Measurements from ENCODE around the gene WBP1.
A peak's percentile ranks its signal among the peaks of the same experiment; 100 is the strongest.
"Not testable (repeated sequence)": the region's sequence is repeated elsewhere in the genome, so short reads cannot be mapped to it uniquely, and the experiment has no call there.

WBP1 gene

GRCh38 chr2:74441690-74442482 lies 16.4 kb upstream of the WBP1 start, which contains the start of gene RTKN:
Gene RTKN, minus strand, starts transcription at chr2:74441937. Its CDS starts 121 bp downstream, at chr2:74441816.
- no peaks in the 10 kb centered on the region for H3K9me3 ChIP-seq (ENCODE audit: control insufficient read depth, insufficient read depth, low read length)
- H3K27ac ChIP-seq (ENCODE audit: low read depth, low read length): peak within 1 kb of the TSS; percentile 99
- H3K4me3 ChIP-seq (ENCODE audit: low read depth, low read length): peak within 1 kb of the TSS; percentile 86
- no peaks in the 10 kb centered on the region; the same call in 1 of the 2 replicates for H3K27me3 ChIP-seq (ENCODE audit: control insufficient read depth, insufficient read depth, low read length)
- H3K4me1 ChIP-seq (ENCODE audit: control insufficient read depth, insufficient read depth, low read length): peaks cover 26% of the 10 kb centered on the region
- H3K36me3 ChIP-seq (ENCODE audit: control insufficient read depth, insufficient read depth, low read length): peaks cover 22% of the 10 kb centered on the region; the same call in 1 of the 2 replicates
- peak within 1 kb of the TSS; percentile 91 for H3K9ac ChIP-seq (ENCODE audit: low read depth, low read length)

DNA sequence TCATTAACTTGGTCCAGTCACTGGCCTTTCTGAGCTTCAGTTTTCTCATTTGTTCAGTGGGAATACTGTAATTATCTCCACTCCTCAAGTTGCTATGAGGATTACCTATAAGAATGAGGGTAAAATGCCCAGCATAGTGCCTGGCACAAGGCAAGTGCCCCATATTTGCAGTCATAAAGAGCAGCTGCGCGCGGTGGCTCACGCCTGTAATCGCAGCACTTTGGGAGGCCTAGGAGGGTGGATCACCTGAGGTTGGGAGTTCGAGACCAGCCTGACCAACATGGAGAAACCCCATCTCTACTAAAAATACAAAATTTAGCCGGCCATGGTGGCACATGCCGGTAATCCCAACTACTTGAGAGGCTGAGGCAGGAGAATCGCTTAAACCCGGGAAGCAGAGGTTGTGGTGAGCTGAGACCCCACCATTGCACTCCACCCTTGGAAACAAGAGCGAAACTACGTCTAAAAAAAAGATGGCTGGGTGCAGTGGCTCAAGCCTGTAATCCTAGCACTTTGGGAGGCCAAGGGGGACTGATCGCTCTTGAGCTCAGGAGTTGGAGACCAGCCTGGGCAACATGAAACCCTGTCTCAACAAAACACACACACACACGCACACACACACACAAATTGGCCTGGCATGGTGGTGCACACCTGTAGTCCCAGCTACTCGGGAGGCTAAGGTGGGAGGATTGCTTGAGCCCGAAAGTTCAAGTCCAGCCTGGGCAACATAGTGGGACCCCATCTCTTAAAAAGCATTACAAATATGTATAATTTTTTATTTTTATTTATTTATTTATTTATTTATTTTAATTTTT lies 15.5 kb upstream of the WBP1 start:
- peak overlapping the region; percentile 73; the same call in 1 of the 2 replicates for H3K9ac ChIP-seq (ENCODE audit: low read depth, low read length)
- H3K27ac ChIP-seq (ENCODE audit: low read depth, low read length): peak overlapping the region; percentile 99
- peak overlapping the region; percentile 86 for H3K4me3 ChIP-seq (ENCODE audit: low read depth, low read length)
- H3K27me3 ChIP-seq (ENCODE audit: control insufficient read depth, insufficient read depth, low read length); H3K9me3 ChIP-seq (ENCODE audit: control insufficient read depth, insufficient read depth, low read length): not testable (repeated sequence)
- H3K4me1 ChIP-seq (ENCODE audit: control insufficient read depth, insufficient read depth, low read length): peaks cover 19% of the 10 kb centered on the region
- peaks cover 16% of the 10 kb centered on the region; the same call in 1 of the 2 replicates for H3K36me3 ChIP-seq (ENCODE audit: control insufficient read depth, insufficient read depth, low read length)

GRCh38 chr2:74444498-74445318 lies 13.5 kb upstream of the WBP1 start:
- Histone ChIP-seq H3K27ac (ENCODE audit: low read depth, low read length) (no peak overlapping the region), H3K9me3 (ENCODE audit: control insufficient read depth, insufficient read depth, low read length) (no peaks in the 10 kb centered on the region), H3K36me3 (ENCODE audit: control insufficient read depth, insufficient read depth, low read length) (no peaks in the 10 kb centered on the region), H3K4me1 (ENCODE audit: control insufficient read depth, insufficient read depth, low read length) (peaks cover under 1% of the 10 kb centered on the region; the same call in 1 of the 2 replicates), H3K27me3 (ENCODE audit: control insufficient read depth, insufficient read depth, low read length) (no peaks in the 10 kb centered on the region; the same call in 1 of the 2 replicates), H3K4me3 (ENCODE audit: low read depth, low read length) (no peak overlapping the region), H3K9ac (ENCODE audit: low read depth, low read length) (no peak overlapping the region)

DNA sequence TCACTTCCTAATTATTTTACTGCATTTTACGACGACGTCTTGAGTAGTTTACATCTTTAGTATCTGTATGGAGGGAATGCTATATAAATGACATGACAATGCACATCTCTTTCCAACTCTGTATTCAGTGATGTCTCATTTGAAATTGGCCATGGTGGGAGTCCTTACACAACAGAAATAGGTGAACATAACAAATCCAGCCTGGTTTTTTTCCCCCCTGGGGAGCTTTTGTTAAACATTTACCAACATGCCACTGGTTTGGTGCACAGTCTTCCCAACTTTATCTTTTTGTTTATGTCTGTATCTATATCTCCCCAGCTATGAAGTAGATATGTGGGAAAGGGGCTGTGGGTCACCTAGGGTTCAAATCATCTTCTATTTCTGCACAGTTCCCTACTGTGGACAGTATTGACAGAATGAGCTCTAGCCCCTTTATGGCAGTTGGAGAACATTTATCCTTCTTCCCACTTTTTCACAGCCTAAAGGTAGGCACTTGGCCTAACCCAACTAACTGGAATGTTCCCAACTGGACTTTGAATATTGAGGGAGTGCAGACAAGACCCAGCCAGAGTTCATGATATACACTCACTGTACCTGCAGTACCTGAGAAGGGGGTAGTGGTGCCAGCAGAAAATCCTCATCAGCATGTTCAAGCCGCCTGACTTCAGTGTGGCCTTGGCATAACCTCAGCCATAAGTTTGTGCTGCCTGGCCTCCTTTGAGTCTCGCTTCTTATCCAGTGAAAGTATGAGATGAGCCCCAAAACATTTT lies 10.8 kb upstream of the WBP1 start:
- no peaks in the 10 kb centered on the region; the same call in 1 of the 2 replicates for H3K27me3 ChIP-seq (ENCODE audit: control insufficient read depth, insufficient read depth, low read length)
- H3K9me3 ChIP-seq (ENCODE audit: control insufficient read depth, insufficient read depth, low read length): no peaks in the 10 kb centered on the region
- no peaks in the 10 kb centered on the region for H3K36me3 ChIP-seq (ENCODE audit: control insufficient read depth, insufficient read depth, low read length)
- no peak overlapping the region for H3K27ac ChIP-seq (ENCODE audit: low read depth, low read length)
- no peaks in the 10 kb centered on the region for H3K4me1 ChIP-seq (ENCODE audit: control insufficient read depth, insufficient read depth, low read length)
- no peak overlapping the region for H3K9ac ChIP-seq (ENCODE audit: low read depth, low read length)
- H3K4me3 ChIP-seq (ENCODE audit: low read depth, low read length): no peak overlapping the region

DNA sequence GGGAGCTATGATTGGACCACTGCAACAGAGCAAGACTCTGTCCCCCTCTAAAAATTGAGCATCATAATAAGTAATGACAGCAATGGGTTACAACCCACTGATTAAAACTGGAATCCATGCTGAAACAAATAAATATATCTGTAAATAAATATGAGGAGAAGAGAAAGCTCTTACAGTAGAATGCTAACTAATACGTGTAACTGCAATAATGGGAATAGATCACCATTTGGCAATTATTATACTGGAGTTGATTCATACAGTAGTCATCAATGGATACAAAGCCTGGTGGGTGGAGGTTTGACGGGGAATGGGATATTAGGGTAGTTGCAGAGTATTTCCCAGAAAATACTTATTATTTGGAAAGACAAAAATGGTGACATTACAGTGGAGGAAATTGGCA lies 9.5 kb upstream of the WBP1 start:
- Histone ChIP-seq H3K36me3 (ENCODE audit: control insufficient read depth, insufficient read depth, low read length) (no peaks in the 10 kb centered on the region), H3K27me3 (ENCODE audit: control insufficient read depth, insufficient read depth, low read length) (no peaks in the 10 kb centered on the region; the same call in 1 of the 2 replicates), H3K9me3 (ENCODE audit: control insufficient read depth, insufficient read depth, low read length) (no peaks in the 10 kb centered on the region), H3K4me3 (ENCODE audit: low read depth, low read length) (no peak overlapping the region), H3K9ac (ENCODE audit: low read depth, low read length) (no peak overlapping the region), H3K4me1 (ENCODE audit: control insufficient read depth, insufficient read depth, low read length) (no peaks in the 10 kb centered on the region), H3K27ac (ENCODE audit: low read depth, low read length) (no peak overlapping the region)

GRCh38 chr2:74450570-74451190 lies 7.6 kb upstream of the WBP1 start:
- no peaks in the 10 kb centered on the region for H3K27me3 ChIP-seq (ENCODE audit: control insufficient read depth, insufficient read depth, low read length)
- H3K4me1 ChIP-seq (ENCODE audit: control insufficient read depth, insufficient read depth, low read length): 0 out of 2 replicates have a peak, but pooled peaks cover 4% of the 10 kb centered on the region
- H3K36me3 ChIP-seq (ENCODE audit: control insufficient read depth, insufficient read depth, low read length): no peaks in the 10 kb centered on the region
- no peaks in the 10 kb centered on the region for H3K9me3 ChIP-seq (ENCODE audit: control insufficient read depth, insufficient read depth, low read length)
- no peak overlapping the region for H3K9ac ChIP-seq (ENCODE audit: low read depth, low read length)
- no peak overlapping the region for H3K4me3 ChIP-seq (ENCODE audit: low read depth, low read length)
- no peak overlapping the region for H3K27ac ChIP-seq (ENCODE audit: low read depth, low read length)

DNA sequence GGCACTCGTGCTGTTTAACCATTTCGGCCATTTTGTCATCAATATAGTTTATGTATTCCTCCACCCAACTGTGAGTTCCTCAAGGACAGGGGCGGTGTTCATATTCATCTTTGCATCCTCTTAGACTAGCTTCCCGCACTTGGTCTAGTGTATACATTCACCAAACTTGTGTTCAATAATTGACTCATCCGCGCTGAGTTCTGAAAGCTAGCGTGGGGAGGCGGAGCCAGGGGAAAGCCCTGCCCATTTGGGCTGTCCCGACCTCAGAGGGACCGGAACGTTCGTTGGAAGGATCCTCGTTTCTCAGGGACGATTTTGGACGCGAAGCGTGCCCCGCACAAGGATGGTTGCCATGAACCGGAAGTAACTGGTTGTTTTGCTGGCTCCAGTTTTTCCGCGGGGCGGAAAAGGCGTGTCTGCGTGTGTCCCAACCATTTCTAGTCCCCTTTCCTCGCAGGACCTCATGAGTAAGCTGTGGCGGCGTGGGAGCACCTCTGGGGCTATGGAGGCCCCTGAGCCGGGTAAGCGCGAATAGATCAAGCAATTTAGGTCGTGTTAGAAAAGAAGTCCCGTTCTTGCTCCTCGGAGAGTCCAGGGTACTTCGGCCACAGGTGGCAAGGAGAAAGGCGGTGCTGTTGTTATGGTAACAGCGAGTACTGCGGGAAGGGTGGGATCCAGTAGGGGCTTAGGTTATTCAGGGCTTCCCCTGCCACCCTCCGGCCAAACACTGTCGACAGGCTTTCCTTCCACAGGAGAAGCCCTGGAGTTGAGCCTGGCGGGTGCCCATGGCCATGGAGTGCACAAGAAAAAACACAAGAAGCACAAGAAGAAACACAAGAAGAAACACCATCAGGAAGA lies 3.4 kb upstream of the WBP1 start, which contains the start of gene INO80B:
TSS of gene INO80B (plus strand) at position 434 of the 858 bp plus-strand sequence. CDS start at position 464, 30 bp downstream.
- Histone ChIP-seq H3K36me3 (ENCODE audit: control insufficient read depth, insufficient read depth, low read length) (no peaks in the 10 kb centered on the region), H3K27me3 (ENCODE audit: control insufficient read depth, insufficient read depth, low read length) (no peaks in the 10 kb centered on the region), H3K4me1 (ENCODE audit: control insufficient read depth, insufficient read depth, low read length) (peaks cover 10% of the 10 kb centered on the region), H3K4me3 (ENCODE audit: low read depth, low read length) (peak within 1 kb of the TSS; percentile 96), H3K9ac (ENCODE audit: low read depth, low read length) (peak within 1 kb of the TSS; percentile 76), H3K9me3 (ENCODE audit: control insufficient read depth, insufficient read depth, low read length) (no peaks in the 10 kb centered on the region), H3K27ac (ENCODE audit: low read depth, low read length) (peak within 1 kb of the TSS; percentile 24)

- Histone ChIP-seq H3K9ac (ENCODE audit: low read depth, low read length) (peak overlapping the region; percentile 9), H3K9me3 (ENCODE audit: control insufficient read depth, insufficient read depth, low read length) (no peaks in the 10 kb centered on the region), H3K4me3 (ENCODE audit: low read depth, low read length) (peak overlapping the region; percentile 69), H3K27me3 (ENCODE audit: control insufficient read depth, insufficient read depth, low read length) (no peaks in the 10 kb centered on the region), H3K27ac (ENCODE audit: low read depth, low read length) (peak overlapping the region; percentile 99), H3K4me1 (ENCODE audit: control insufficient read depth, insufficient read depth, low read length) (peaks cover 10% of the 10 kb centered on the region), H3K36me3 (ENCODE audit: control insufficient read depth, insufficient read depth, low read length) (peaks cover 3% of the 10 kb centered on the region; the same call in 1 of the 2 replicates)
Observed at GRCh38 chr2:74457129-74457548, 1.1 kb upstream of the WBP1 start.

- Histone ChIP-seq H3K9ac (ENCODE audit: low read depth, low read length) (peak overlapping the region; percentile 78), H3K27ac (ENCODE audit: low read depth, low read length) (peak overlapping the region; percentile 99), H3K4me3 (ENCODE audit: low read depth, low read length) (peak overlapping the region; percentile 69), H3K4me1 (ENCODE audit: control insufficient read depth, insufficient read depth, low read length) (peaks cover 10% of the 10 kb centered on the region), H3K36me3 (ENCODE audit: control insufficient read depth, insufficient read depth, low read length) (peaks cover 8% of the 10 kb centered on the region; the same call in 1 of the 2 replicates), H3K27me3 (ENCODE audit: control insufficient read depth, insufficient read depth, low read length) (no peaks in the 10 kb centered on the region), H3K9me3 (ENCODE audit: control insufficient read depth, insufficient read depth, low read length) (no peaks in the 10 kb centered on the region)
Observed at GRCh38 chr2:74457549-74458131, 598 bp upstream of the WBP1 start.
